ENCODE measurements around the gene ACTG2.
"Not testable (repeated sequence)": the region's sequence is repeated elsewhere in the genome, so short reads cannot be mapped to it uniquely, and the experiment has no call there.

The ACTG2 gene

DNA sequence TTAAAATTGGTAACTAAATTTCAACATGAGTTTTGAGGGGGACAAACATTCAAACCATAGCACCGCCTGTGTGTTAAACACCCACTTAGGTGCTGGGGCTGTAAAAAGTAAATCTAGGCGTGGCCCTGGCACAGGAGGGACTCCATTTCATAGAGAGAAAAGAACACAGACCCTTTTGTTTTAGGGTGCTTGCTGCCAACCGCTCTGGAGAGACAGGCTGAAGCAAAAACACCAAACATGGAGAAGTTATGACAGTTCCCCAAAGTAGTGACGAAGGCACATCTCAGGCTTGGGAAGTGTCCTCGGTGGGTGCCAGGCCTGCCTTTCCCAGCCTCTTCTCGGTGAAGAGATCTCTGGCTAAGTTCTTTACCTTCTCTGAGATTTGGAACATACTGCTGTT lies 5.1 kb downstream of the ACTG2 start:
- H3K4me1 ChIP-seq = peaks cover 19 to 23% (median 21%) of the 10 kb centered on the region in 10 experiments
- no peaks in the 10 kb centered on the region for H3K36me3 ChIP-seq
- peaks cover 0 to 8% (median 0%) of the 10 kb centered on the region in 11 experiments; a peak in 2 of 22 replicates for H4K20me1 ChIP-seq
- no peaks in the 10 kb centered on the region for H3K9me3 ChIP-seq (replicated peaks in 1 of 11)
- H3K9ac ChIP-seq = no peak overlapping the region
- peaks cover 0 to 7% (median 0%) of the 10 kb centered on the region in 11 experiments; a peak in 2 of 22 replicates for H3K27me3 ChIP-seq
- H3K27ac ChIP-seq = no peak overlapping the region
- H3K4me2 ChIP-seq = peak overlapping the region in 8 of 11 experiments; percentile 48 to 86 (median 78); a peak in 13 of 22 replicates
- no peak overlapping the region for H3K4me3 ChIP-seq
- no peak for TF ChIP-seq Cebpa-rat (IDR thresholded peaks at IDR 0.05)

DNA sequence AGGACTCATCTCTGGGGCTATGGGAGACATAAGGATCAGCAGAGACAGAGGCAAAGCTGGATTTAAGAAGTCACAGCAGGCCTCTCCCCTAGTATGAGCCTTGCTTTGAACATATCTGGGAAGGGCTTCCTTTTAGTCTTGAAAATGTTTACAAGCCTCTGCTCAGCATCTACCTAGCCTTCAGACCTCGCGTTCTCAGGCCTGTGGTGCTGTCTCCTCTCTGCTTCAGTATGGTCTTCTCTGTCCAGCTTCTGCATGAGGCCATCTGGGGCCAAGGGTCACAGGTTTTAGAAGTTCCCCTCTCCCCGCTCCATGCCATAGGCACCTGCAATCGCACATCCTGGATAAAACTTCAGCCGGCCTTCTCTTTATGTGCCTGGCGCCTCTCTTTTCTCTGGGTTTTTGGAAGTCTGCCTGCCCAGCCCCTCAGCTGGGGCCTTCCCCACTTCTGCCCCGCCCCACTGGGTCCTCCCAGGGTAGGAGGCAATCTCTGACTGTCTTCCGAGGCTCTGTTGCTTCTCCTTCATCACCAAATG lies 7.1 kb downstream of the ACTG2 start:
- H3K4me1 ChIP-seq = peaks cover 19 to 23% (median 21%) of the 10 kb centered on the region in 10 experiments
- no peak overlapping the region for H3K4me2 ChIP-seq
- no peaks in the 10 kb centered on the region for H3K9me3 ChIP-seq (replicated peaks in 1 of 11)
- no peak overlapping the region for H3K4me3 ChIP-seq
- peaks cover 0 to 7% (median 0%) of the 10 kb centered on the region in 11 experiments; a peak in 2 of 22 replicates for H3K27me3 ChIP-seq
- TF ChIP-seq Cebpa-rat (IDR thresholded peaks at IDR 0.05) = no peak
- no peak overlapping the region for H3K27ac ChIP-seq
- H4K20me1 ChIP-seq = peaks cover 0 to 8% (median 0%) of the 10 kb centered on the region in 11 experiments; a peak in 2 of 22 replicates
- H3K36me3 ChIP-seq = no peaks in the 10 kb centered on the region
- no peak overlapping the region for H3K9ac ChIP-seq

DNA sequence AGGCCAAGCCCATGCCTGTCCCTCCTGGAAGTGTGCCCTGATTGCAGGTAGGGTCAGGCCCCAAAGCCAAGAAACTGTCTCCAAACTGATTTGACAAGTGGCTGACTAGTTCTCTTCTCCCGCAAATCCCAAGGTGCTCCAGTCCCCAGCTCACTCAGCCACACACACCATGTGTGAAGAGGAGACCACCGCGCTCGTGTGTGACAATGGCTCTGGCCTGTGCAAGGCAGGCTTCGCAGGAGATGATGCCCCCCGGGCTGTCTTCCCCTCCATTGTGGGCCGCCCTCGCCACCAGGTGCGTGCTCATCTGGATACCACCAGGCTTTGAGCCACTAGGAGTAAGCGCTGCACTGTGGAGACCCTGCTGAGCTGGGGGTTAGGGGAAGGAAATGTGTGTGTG lies 8.3 kb downstream of the ACTG2 start:
- no peak overlapping the region for H3K4me2 ChIP-seq
- no peaks in the 10 kb centered on the region for H3K36me3 ChIP-seq
- H3K27ac ChIP-seq = no peak overlapping the region
- peaks cover 0 to 7% (median 0%) of the 10 kb centered on the region in 11 experiments; a peak in 2 of 22 replicates for H3K27me3 ChIP-seq
- H4K20me1 ChIP-seq = peaks cover 0 to 8% (median 0%) of the 10 kb centered on the region in 11 experiments; a peak in 2 of 22 replicates
- peaks cover 16 to 18% (median 18%) of the 10 kb centered on the region in 10 experiments for H3K4me1 ChIP-seq
- TF ChIP-seq Cebpa-rat (IDR thresholded peaks at IDR 0.05) = no peak
- no peaks in the 10 kb centered on the region for H3K9me3 ChIP-seq (replicated peaks in 1 of 11)
- H3K4me3 ChIP-seq = no peak overlapping the region
- no peak overlapping the region for H3K9ac ChIP-seq

DNA sequence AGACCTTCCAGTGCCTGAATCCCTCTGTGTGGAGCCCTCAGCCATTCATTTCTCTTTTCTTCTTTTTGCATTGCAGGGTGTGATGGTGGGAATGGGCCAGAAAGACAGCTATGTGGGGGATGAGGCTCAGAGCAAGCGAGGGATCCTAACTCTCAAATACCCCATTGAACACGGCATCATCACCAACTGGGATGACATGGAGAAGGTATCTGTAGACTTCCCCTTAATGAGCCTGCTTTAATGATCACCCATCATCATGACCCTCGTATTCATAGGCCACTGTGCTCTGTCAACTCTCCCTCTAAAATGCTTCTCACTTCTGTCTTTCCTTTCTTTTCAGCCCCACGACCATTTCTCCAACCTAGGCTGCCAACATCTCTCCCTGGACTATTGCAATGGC lies 9.5 kb downstream of the ACTG2 start:
- no peaks in the 10 kb centered on the region for H3K36me3 ChIP-seq
- no peaks in the 10 kb centered on the region for H4K20me1 ChIP-seq
- no peak overlapping the region for H3K4me3 ChIP-seq
- H3K27me3 ChIP-seq = peaks cover 0 to 7% (median 0%) of the 10 kb centered on the region in 11 experiments; a peak in 2 of 22 replicates
- no peak overlapping the region for H3K27ac ChIP-seq
- TF ChIP-seq Cebpa-rat (IDR thresholded peaks at IDR 0.05) = no peak
- H3K9me3 ChIP-seq (replicated peaks in 1 of 11) = no peaks in the 10 kb centered on the region
- H3K9ac ChIP-seq = no peak overlapping the region
- H3K4me1 ChIP-seq = peaks cover 4 to 13% (median 10%) of the 10 kb centered on the region in 10 experiments
- H3K4me2 ChIP-seq = no peak overlapping the region

DNA sequence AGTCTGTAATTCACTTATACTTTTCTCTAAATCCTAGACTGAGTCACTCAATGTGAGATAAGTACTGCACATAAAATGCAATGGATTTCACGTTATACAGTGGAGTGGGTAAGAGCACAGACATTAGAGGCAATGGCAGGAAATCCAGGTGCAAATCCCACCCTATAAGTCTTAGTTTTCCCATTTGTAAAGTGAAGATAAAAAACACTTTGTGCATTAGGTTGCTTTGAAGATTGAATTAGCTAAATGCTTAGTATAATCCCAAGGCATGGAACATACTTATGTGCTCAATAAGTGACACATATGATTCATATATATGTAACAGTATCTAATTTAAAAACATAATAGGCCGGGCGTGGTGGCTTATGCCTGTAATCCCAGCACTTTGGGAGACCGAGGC lies 10.5 kb downstream of the ACTG2 start:
- H3K4me1 ChIP-seq = peaks cover 0 to 17% (median 10%) of the 10 kb centered on the region in 10 experiments; a peak in 15 of 20 replicates
- no peaks in the 10 kb centered on the region for H4K20me1 ChIP-seq
- H3K9ac ChIP-seq = no peak overlapping the region
- no peak for TF ChIP-seq Cebpa-rat (IDR thresholded peaks at IDR 0.05)
- H3K4me3 ChIP-seq = no peak overlapping the region
- no peaks in the 10 kb centered on the region for H3K9me3 ChIP-seq (replicated peaks in 1 of 11)
- no peak overlapping the region for H3K27ac ChIP-seq
- no peaks in the 10 kb centered on the region for H3K27me3 ChIP-seq
- H3K36me3 ChIP-seq = no peaks in the 10 kb centered on the region
- no peak overlapping the region for H3K4me2 ChIP-seq

DNA sequence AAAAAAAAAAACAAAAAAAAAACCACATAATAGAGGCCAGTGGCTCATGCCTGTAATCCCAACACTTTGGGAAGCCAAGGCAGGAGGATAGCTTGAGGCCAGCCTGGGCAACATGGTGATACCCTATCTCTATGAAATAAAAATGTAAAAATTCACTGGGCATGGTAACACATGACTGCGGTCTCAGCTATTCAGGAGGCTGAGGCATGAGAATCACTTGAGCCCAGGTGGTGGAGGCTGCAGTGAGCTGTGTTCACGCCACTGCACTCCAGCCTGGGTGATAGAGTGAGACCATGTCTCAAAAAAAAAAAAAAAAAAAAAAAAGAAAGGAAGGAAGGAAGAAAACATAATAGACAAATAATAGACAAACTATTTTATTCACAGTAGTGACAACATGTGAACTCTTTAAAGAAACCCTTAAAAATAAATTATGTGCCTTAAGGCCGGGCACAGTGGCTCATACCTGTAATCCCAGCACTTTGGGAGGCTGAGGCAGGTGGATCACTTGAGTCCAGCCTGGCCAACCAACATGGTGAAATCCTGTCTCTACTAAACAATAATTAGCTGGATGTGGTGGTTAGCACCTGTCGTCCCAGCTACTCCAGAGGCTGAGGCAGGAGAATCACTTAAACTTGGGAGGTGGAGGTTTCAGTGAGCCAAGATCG lies 11.3 kb downstream of the ACTG2 start:
- not testable (repeated sequence) for H4K20me1 ChIP-seq

DNA sequence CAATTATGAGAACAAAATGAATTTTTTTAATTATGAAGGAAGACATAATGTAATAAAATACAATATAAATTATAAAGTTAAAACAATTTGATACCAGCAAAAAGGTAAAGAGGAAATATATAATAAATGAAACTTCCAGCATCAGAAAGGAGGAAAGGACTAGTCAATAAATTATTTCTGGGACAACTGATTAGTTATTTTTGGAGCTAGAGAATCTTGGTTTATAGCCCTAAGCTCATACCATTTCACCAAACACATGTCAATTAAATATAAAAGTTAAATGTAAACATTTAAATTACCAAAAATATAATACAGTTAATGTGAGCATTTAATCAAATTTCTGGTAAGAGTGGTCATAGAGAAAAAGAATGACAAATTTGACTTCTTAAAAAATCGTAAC lies 12.1 kb downstream of the ACTG2 start:
- H4K20me1 ChIP-seq = no peaks in the 10 kb centered on the region
- H3K9me3 ChIP-seq (replicated peaks in 1 of 11) = no peaks in the 10 kb centered on the region
- peaks cover 0 to 18% (median 10%) of the 10 kb centered on the region in 10 experiments; a peak in 15 of 20 replicates for H3K4me1 ChIP-seq
- no peak overlapping the region for H3K9ac ChIP-seq
- H3K27ac ChIP-seq = no peak overlapping the region
- no peak overlapping the region for H3K4me2 ChIP-seq
- no peak for TF ChIP-seq Cebpa-rat (IDR thresholded peaks at IDR 0.05)
- no peaks in the 10 kb centered on the region for H3K27me3 ChIP-seq
- no peaks in the 10 kb centered on the region for H3K36me3 ChIP-seq
- no peak overlapping the region for H3K4me3 ChIP-seq

More for the DNA sequence above, 11.3 kb downstream of the ACTG2 start:
- not testable (repeated sequence) for H3K9me3 ChIP-seq (replicated peaks in 1 of 11); H3K36me3 ChIP-seq; H3K9ac ChIP-seq; H3K27ac ChIP-seq; H3K27me3 ChIP-seq; H3K4me3 ChIP-seq; H3K4me2 ChIP-seq
- H3K4me1 ChIP-seq = peaks cover 0 to 18% (median 10%) of the 10 kb centered on the region in 10 experiments; a peak in 15 of 20 replicates

DNA sequence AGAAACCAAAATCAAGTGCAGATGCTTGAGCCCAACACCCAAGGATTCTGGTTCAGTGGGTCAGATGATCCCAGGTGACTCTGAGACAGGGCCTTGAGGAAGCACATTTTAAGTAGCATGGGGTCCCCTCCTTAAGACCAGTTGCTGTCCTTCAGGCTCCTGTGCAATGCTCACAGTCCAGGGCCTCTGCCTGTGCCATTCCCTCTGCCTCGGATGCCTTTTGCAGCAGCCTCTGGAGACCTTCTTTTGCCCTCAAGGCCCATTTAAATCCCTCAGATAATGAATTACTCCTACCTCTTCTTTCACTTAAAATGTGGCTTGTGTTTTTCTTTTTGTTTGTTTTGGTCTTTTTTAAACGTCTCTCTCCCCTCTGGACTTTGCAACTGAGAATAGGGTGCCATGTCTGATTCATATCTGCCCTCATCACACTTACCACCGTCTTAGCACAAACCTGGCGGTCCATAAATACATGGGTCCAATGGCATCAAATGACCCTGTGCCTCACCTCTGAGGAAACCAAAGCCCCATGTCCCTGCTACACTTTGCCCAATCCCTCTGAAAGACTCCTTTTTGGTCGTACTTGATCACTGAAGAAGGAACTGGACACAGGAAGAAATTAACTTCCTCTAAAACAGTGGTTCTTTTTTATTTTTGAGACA lies 14.2 kb downstream of the ACTG2 start:
- peak overlapping the region in 8 of 11 experiments; percentile 10 to 62 (median 29); a peak in 12 of 22 replicates for H3K4me2 ChIP-seq
- no peaks in the 10 kb centered on the region for H3K27me3 ChIP-seq
- peaks cover 0 to 18% (median 10%) of the 10 kb centered on the region in 10 experiments; a peak in 15 of 20 replicates for H3K4me1 ChIP-seq
- H3K27ac ChIP-seq = peak overlapping the region in 2 of 11 experiments; percentile 12 to 13; a peak in 1 of 22 replicates
- no peak overlapping the region for H3K9ac ChIP-seq
- H3K36me3 ChIP-seq = no peaks in the 10 kb centered on the region
- H3K9me3 ChIP-seq (replicated peaks in 1 of 11) = no peaks in the 10 kb centered on the region
- no peaks in the 10 kb centered on the region for H4K20me1 ChIP-seq
- TF ChIP-seq Cebpa-rat (IDR thresholded peaks at IDR 0.05) = no peak
- no peak overlapping the region for H3K4me3 ChIP-seq

DNA sequence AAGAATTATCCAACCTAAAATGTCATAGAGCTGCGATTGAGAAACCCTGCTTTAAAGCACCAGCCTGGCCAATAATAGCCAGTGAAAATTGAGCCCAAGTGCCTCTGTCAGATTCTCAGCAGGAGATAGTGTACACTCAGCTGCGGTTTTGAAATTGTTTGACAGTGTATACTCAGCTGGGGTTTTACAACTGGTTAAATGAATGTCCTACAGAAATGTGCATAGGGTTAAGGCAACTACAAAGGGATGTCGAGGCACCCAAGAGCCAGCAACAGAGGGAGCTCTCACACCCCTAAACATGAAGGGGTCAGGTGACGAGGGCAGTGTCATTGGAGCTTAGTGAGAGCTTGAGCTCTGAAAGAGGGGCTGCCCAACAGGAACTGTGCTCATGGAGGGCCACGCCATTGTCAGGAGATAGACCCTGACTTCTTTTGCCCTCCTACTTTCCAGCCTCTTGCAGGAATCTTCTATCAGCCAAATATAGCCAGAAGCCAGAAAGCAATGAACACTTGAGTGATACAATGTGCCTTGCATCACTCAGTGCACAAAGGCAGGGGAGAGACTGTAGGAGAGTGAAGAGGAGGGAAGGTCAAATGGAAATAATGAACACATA lies 15.1 kb downstream of the ACTG2 start:
- Histone ChIP-seq H3K27me3 (no peaks in the 10 kb centered on the region), H3K36me3 (no peaks in the 10 kb centered on the region), H3K4me1 (peaks cover 0 to 18% (median 10%) of the 10 kb centered on the region in 10 experiments; a peak in 15 of 20 replicates), H3K9ac (no peak overlapping the region), H3K4me3 (no peak overlapping the region), H3K4me2 (peak overlapping the region in 5 of 11 experiments; percentile 25 to 62 (median 38); a peak in 10 of 22 replicates), H4K20me1 (no peaks in the 10 kb centered on the region), H3K9me3 (replicated peaks in 1 of 11) (no peaks in the 10 kb centered on the region), H3K27ac (no peak overlapping the region; a peak in 1 of 22 replicates)
- no peak for TF ChIP-seq Cebpa-rat (IDR thresholded peaks at IDR 0.05)

Data from BLaER1 treated with 17β-estradiol and CSF1 and Interleukin-3, amounts not matched to agents 10 nM and 100 nM (cell line).